Measurements from ENCODE around the gene ACTRT2. TPM values are rescaled to one million over a fixed set of nuclear protein-coding genes. Genes with fewer than 3 reads are reported as not detected.

Gene ACTRT2
- total and polyA plus RNA-seq, 10 of the 15 experiments (the other 5 are each of a cell fraction or from before 2014, with no cell fraction given), result not detected

GRCh38 chr1:3000214-3000613, 21.1 kb upstream of the ACTRT2 start:
- Histone ChIP-seq H3K27ac (ENCODE audit: control insufficient read depth, insufficient read depth) (no peak overlapping the region), H3K79me2 (ENCODE audit: control insufficient read depth, insufficient read depth, low read length) (no peaks in the 10 kb centered on the region), H3K9ac (ENCODE audit: control insufficient read depth, insufficient read depth, low read length) (no peak overlapping the region), H3K4me2 (ENCODE audit: control insufficient read depth, insufficient read depth) (no peak overlapping the region), H3K9me3 (replicated peaks; ENCODE audit: control insufficient read depth, insufficient read depth, low read length) (no peaks in the 10 kb centered on the region; the same call in 2 of the 3 replicates), H3K36me3 (ENCODE audit: control insufficient read depth in 2 of 2, insufficient read depth in 2 of 2, low read length in 1 of 2) (no peaks in the 10 kb centered on the region), H3K4me1 (ENCODE audit: control insufficient read depth, insufficient read depth, low read length) (no peaks in the 10 kb centered on the region), H3K4me3 (no peak overlapping the region), H3K27me3 (replicated peaks in 1 of 2; ENCODE audit: control insufficient read depth in 2 of 2, insufficient read depth in 2 of 2, low read length in 1 of 2) (no peaks in the 10 kb centered on the region), H2AFZ (ENCODE audit: control insufficient read depth, low read depth, low read length) (no peak overlapping the region), H4K20me1 (ENCODE audit: control insufficient read depth, insufficient read depth) (no peaks in the 10 kb centered on the region)
- POLR2A ChIA-PET, result no interaction called here
- RAD21 ChIA-PET (ENCODE audit: unreplicated experiment), result no interaction called here
- CTCF ChIA-PET, result no interaction called here
- FAIRE-seq, result no peak
- DNase-seq (ENCODE audit: low read depth, low spot score), result no peak
- intact Hi-C loops (cut with micrococcal nuclease; ENCODE audit: unreplicated experiment), result no loop called here
- in situ Hi-C loops (cut with MboI), result no loop called here
- no TSS peak for BruUV-seq (replicated peaks)
- ATAC-seq, result no peak
- 60% methylated on average over 15 of the region's 15 CpGs for WGBS (ENCODE audit: insufficient coverage, insufficient replicate concordance, low lambda C conversion rate, missing lambda C conversion rate)
- SMC1A ChIA-PET (ENCODE audit: uncharacterized antibody, unreplicated experiment), result no interaction called here
- TF ChIP-seq MYC (IDR thresholded peaks at IDR 0.05; ENCODE audit: insufficient read depth, insufficient read length, insufficient replicate concordance, low read length, severe bottlenecking) (no peak), PBX3 (IDR thresholded peaks at IDR 0.05; ENCODE audit: insufficient replicate concordance, low read depth, low read length) (no peak)

GRCh38 chr1:3000671-3001470, 20.4 kb upstream of the ACTRT2 start:
- Histone ChIP-seq H3K4me2 (ENCODE audit: control insufficient read depth, insufficient read depth) (no peak overlapping the region), H3K4me1 (ENCODE audit: control insufficient read depth, insufficient read depth, low read length) (no peaks in the 10 kb centered on the region), H2AFZ (ENCODE audit: control insufficient read depth, low read depth, low read length) (no peak overlapping the region), H3K79me2 (ENCODE audit: control insufficient read depth, insufficient read depth, low read length) (no peaks in the 10 kb centered on the region), H3K9me3 (replicated peaks; ENCODE audit: control insufficient read depth, insufficient read depth, low read length) (no peaks in the 10 kb centered on the region; the same call in 2 of the 3 replicates), H4K20me1 (ENCODE audit: control insufficient read depth, insufficient read depth) (no peaks in the 10 kb centered on the region), H3K36me3 (ENCODE audit: control insufficient read depth in 2 of 2, insufficient read depth in 2 of 2, low read length in 1 of 2) (no peaks in the 10 kb centered on the region), H3K27ac (ENCODE audit: control insufficient read depth, insufficient read depth) (no peak overlapping the region), H3K9ac (ENCODE audit: control insufficient read depth, insufficient read depth, low read length) (no peak overlapping the region), H3K27me3 (replicated peaks in 1 of 2; ENCODE audit: control insufficient read depth in 2 of 2, insufficient read depth in 2 of 2, low read length in 1 of 2) (no peaks in the 10 kb centered on the region), H3K4me3 (no peak overlapping the region)
- ChIA-PET RAD21 (ENCODE audit: unreplicated experiment) (no interaction called here), POLR2A (no interaction called here), SMC1A (ENCODE audit: uncharacterized antibody, unreplicated experiment) (no interaction called here), CTCF (no interaction called here)
- TF ChIP-seq, protein P1, sequence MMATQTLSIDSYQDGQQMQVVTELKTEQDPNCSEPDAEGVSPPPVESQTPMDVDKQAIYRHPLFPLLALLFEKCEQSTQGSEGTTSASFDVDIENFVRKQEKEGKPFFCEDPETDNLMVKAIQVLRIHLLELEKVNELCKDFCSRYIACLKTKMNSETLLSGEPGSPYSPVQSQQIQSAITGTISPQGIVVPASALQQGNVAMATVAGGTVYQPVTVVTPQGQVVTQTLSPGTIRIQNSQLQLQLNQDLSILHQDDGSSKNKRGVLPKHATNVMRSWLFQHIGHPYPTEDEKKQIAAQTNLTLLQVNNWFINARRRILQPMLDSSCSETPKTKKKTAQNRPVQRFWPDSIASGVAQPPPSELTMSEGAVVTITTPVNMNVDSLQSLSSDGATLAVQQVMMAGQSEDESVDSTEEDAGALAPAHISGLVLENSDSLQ (IDR thresholded peaks at IDR 0.05), result no peak
- no peak for TF ChIP-seq NBN (IDR thresholded peaks at IDR 0.05)
- TF ChIP-seq IKZF2 (IDR thresholded peaks at IDR 0.05), result no peak
- TF ChIP-seq ATF7 (IDR thresholded peaks at IDR 0.05; ENCODE audit: low read depth), result no peak
- no peak for TF ChIP-seq NR2F1 (conservative IDR thresholded peaks at IDR 0.05)
- no peak for TF ChIP-seq HSF1 (IDR thresholded peaks at IDR 0.05; ENCODE audit: low read depth, low read length)
- in situ Hi-C loops (cut with MboI) (no loop called here), intact Hi-C loops (cut with micrococcal nuclease; ENCODE audit: unreplicated experiment) (no loop called here)
- WGBS (ENCODE audit: insufficient coverage, insufficient replicate concordance, low lambda C conversion rate, missing lambda C conversion rate), result 34% methylated on average over 18 of the region's 20 CpGs
- DNase-seq (ENCODE audit: low read depth, low spot score) (no peak), FAIRE-seq (no peak), ATAC-seq (no peak)
- BruUV-seq (replicated peaks), result no TSS peak

Measured in GM12878 (cell line).